ENCODE data around the gene ARHGEF4.

DNA sequence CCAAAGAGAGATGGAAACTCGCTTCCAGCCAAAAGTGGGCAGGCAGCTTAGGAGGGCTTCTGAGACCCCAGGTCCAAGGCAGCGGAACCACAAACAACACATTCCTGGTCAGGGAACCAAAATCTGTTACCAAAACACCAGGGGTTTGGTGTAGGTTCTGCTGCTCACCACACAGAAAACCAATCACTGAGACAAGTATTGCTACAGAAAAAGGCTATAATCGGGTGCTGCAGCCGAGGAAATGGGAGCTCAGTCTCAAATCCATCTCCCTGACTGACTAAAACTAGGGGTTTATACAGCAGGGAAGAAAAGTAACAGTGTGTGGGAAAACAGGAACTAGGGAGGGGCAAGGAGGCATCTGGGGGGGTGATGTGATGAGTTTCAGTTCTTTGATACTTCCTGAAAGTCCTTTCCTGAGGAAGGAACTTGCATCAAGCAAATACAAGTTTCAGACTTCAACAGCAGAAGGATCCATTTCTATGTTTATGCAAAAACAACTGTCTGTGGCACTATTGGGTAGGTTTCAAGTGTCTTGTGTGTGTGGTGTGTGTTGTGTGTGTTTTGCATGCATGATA is 148.6 kb downstream of the ARHGEF4 start:
- TF ChIP-seq POLR2AphosphoS5 (IDR thresholded peaks at IDR 0.05; ENCODE audit: low read depth), result no peak
- TF ChIP-seq, protein P1, sequence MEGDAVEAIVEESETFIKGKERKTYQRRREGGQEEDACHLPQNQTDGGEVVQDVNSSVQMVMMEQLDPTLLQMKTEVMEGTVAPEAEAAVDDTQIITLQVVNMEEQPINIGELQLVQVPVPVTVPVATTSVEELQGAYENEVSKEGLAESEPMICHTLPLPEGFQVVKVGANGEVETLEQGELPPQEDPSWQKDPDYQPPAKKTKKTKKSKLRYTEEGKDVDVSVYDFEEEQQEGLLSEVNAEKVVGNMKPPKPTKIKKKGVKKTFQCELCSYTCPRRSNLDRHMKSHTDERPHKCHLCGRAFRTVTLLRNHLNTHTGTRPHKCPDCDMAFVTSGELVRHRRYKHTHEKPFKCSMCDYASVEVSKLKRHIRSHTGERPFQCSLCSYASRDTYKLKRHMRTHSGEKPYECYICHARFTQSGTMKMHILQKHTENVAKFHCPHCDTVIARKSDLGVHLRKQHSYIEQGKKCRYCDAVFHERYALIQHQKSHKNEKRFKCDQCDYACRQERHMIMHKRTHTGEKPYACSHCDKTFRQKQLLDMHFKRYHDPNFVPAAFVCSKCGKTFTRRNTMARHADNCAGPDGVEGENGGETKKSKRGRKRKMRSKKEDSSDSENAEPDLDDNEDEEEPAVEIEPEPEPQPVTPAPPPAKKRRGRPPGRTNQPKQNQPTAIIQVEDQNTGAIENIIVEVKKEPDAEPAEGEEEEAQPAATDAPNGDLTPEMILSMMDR (conservative IDR thresholded peaks at IDR 0.05; ENCODE audit: low read depth in 2 of 2), result no peak
- TF ChIP-seq CREB1 (CRISPR knock-in tag; IDR thresholded peaks at IDR 0.05; ENCODE audit: low read depth), result no peak

All from GM23338 (cell line).